HCT116 (cell line): ENCODE results near the gene EARS2.

Experiments used
- ATF3 ChIP-seq: IDR thresholded peaks from 2 replicates; pipeline ENCODE4 v1.6.1; 2012
- CTCF ChIP-seq, 3 experiments: fragments of 200-600 bp in 1 of 3; sonication (generic) in 1 of 3; IDR thresholded peaks in 2 of 3; conservative IDR thresholded peaks in 1 of 3; 2 replicates each; pipeline ENCODE4 v1.5.1; 2012 to 2017; ENCODE audit warnings: low read depth in 2 of 3, low read length in 2 of 3, antibody characterized with exemption in 1 of 3, borderline replicate concordance in 1 of 3, control low read depth in 1 of 3, mild to moderate bottlenecking in 1 of 3, mixed read lengths in 1 of 3, mixed run types in 1 of 3, moderate library complexity in 1 of 3; ENCODE audit not compliant: insufficient read depth in 1 of 3
- EZH2 ChIP-seq: fragments of 200-600 bp; sonication (generic); IDR thresholded peaks from 2 replicates; pipeline ENCODE4 v1.6.1; 2017; ENCODE audit warnings: antibody characterized with exemption, mixed run types
- JUND ChIP-seq: IDR thresholded peaks from 2 replicates; pipeline ENCODE4 v1.6.1; 2012
- POLR2A ChIP-seq: IDR thresholded peaks from 2 replicates; pipeline ENCODE4 v1.7.0; 2011; ENCODE audit warnings: borderline replicate concordance; ENCODE audit not compliant: insufficient read depth, insufficient read length; ENCODE audit errors: extremely low read depth
- POLR2AphosphoS5 ChIP-seq: IDR thresholded peaks from 2 replicates; pipeline ENCODE4 v1.6.1; 2011; ENCODE audit warnings: mild to moderate bottlenecking, low read depth, low read length, moderate library complexity
- SIN3A ChIP-seq: IDR thresholded peaks from 2 replicates; pipeline ENCODE4 v1.6.1; 2012; ENCODE audit warnings: low read depth
- TF ChIP-seq, protein P1 (sequence below): IDR thresholded peaks from 2 replicates; pipeline ENCODE4 v1.6.1; 2012

- no peak for TF ChIP-seq POLR2A
- TF ChIP-seq SIN3A: no peak
- TF ChIP-seq ATF3: no peak
- TF ChIP-seq, protein P1, sequence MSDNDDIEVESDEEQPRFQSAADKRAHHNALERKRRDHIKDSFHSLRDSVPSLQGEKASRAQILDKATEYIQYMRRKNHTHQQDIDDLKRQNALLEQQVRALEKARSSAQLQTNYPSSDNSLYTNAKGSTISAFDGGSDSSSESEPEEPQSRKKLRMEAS: no peak
- TF ChIP-seq EZH2: no peak
- TF ChIP-seq JUND: no peak
- no peak for TF ChIP-seq CTCF (IDR thresholded peaks at IDR 0.05 in 2 of 3, conservative IDR thresholded peaks at IDR 0.05 in 1 of 3; ENCODE audit: borderline replicate concordance in 1 of 3, insufficient read depth in 1 of 3, low read depth in 2 of 3, low read length in 2 of 3)
- no peak for TF ChIP-seq POLR2AphosphoS5
Observed at GRCh38 chr16:23554536-23554935, 2.6 kb downstream of the EARS2 start.
